Hepatocyte (in vitro differentiated cells): Measurements from ENCODE around the gene CHST11. TPM values are rescaled to one million over a fixed set of nuclear protein-coding genes. Genes with fewer than 3 reads are reported as not detected.

Experiments
- DNase-seq: peaks from one replicate; pipeline ENCODE4 v3.0.0-alpha.2; 2016; ENCODE audit warnings: low spot score
- H2AFZ ChIP-seq: fragments of 200-600 bp; sonication (generic); 2 replicates; pipeline ENCODE4 v1.6.0; 2016; ENCODE audit warnings: antibody characterized with exemption, mild to moderate bottlenecking
- H3K27ac ChIP-seq: fragments of 200-600 bp; sonication (generic); 2 replicates; pipeline ENCODE4 v1.5.1; 2016; ENCODE audit warnings: mild to moderate bottlenecking
- H3K27me3 ChIP-seq: fragments of 200-600 bp; sonication (generic); 2 replicates; pipeline ENCODE4 v1.6.1; 2016
- H3K36me3 ChIP-seq: fragments of 200-600 bp; sonication (generic); replicated peaks from 2 replicates; pipeline ENCODE4 v1.5.1; 2016; ENCODE audit warnings: low read depth; ENCODE audit not compliant: insufficient read depth
- H3K4me1 ChIP-seq: fragments of 200-600 bp; sonication (generic); 2 replicates; pipeline ENCODE4 v1.5.1; 2016; ENCODE audit warnings: mild to moderate bottlenecking, moderate library complexity; ENCODE audit not compliant: insufficient read depth
- H3K4me2 ChIP-seq: fragments of 200-600 bp; sonication (generic); 2 replicates; pipeline ENCODE4 v1.6.0; 2016
- H3K4me3 ChIP-seq: fragments of 200-600 bp; sonication (generic); 2 replicates; pipeline ENCODE4 v1.5.1; 2016; ENCODE audit warnings: mild to moderate bottlenecking
- H3K79me2 ChIP-seq: fragments of 200-600 bp; sonication (generic); 2 replicates; pipeline ENCODE4 v1.6.0; 2017; ENCODE audit warnings: mild to moderate bottlenecking
- H3K9me2 ChIP-seq: fragments of 200-600 bp; sonication (generic); replicated peaks from 2 replicates; pipeline ENCODE4 v1.6.0; 2017; ENCODE audit warnings: mild to moderate bottlenecking; ENCODE audit not compliant: insufficient read depth
- H3K9me3 ChIP-seq: fragments of 200-600 bp; sonication (generic); 2 replicates; pipeline ENCODE4 v1.5.1; 2016; ENCODE audit warnings: low read depth, mild to moderate bottlenecking
- H4K20me1 ChIP-seq: fragments of 200-600 bp; sonication (generic); 2 replicates; pipeline ENCODE4 v1.6.0; 2016; ENCODE audit warnings: mild to moderate bottlenecking; ENCODE audit not compliant: insufficient read depth, poor library complexity, severe bottlenecking
- CTCF ChIP-seq: fragments of 200-600 bp; sonication (generic); IDR thresholded peaks from 2 replicates; pipeline ENCODE4 v1.5.1; 2016; ENCODE audit warnings: antibody characterized with exemption, mild to moderate bottlenecking; ENCODE audit not compliant: poor library complexity
- EZH2 ChIP-seq: fragments of 200-600 bp; sonication (generic); IDR thresholded peaks from 2 replicates; pipeline ENCODE4 v1.6.1; 2016; ENCODE audit warnings: antibody characterized with exemption, mild to moderate bottlenecking, borderline replicate concordance
- EZH2phosphoT487 ChIP-seq: fragments of 200-600 bp; sonication (generic); IDR thresholded peaks from one replicate; pipeline ENCODE4 v1.6.1; 2018; ENCODE audit warnings: antibody characterized with exemption, mild to moderate bottlenecking, low read depth, moderate library complexity; ENCODE audit not compliant: unreplicated experiment, severe bottlenecking
- WGBS: methylation state at CpG from one replicate; pipeline ENCODE4 v1.1.6; 2016; ENCODE audit warnings: low lambda C conversion rate; ENCODE audit errors: missing lambda C conversion rate; 5-methylcytosine and 5-hydroxymethylcytosine counted together
- polyA plus RNA-seq: library from polyadenylated mRNA; unstranded; fragments of >200 nt; fragmentation: Nextera tagmentation; extraction: Ambion mirVana; gene quantifications from 2 replicates; pipeline ENCODE4 v1.2.1, GENCODE V29; 2016
- total RNA-seq: library from RNA; depleted of rRNA; stranded (reverse); fragments of >200 nt; gene quantifications from 2 replicates; pipeline ENCODE4 v1.2.3, GENCODE V29; 2014

Gene CHST11
- total and polyA plus RNA-seq, 2 experiments from 2014 or later: 5.2 to 8.9 TPM

- no peaks in the 10 kb centered on the region for H3K36me3 ChIP-seq
- no peaks in the 10 kb centered on the region for H3K27me3 ChIP-seq
- no peak for DNase-seq
- no peak overlapping the region for H2AFZ ChIP-seq
- no peak overlapping the region for H3K27ac ChIP-seq
- TF ChIP-seq EZH2 (no peak), CTCF (no peak), EZH2phosphoT487 (no peak)
- no peaks in the 10 kb centered on the region for H3K4me1 ChIP-seq
- H3K79me2 ChIP-seq: no peaks in the 10 kb centered on the region
- H3K9me2 ChIP-seq: no peaks in the 10 kb centered on the region
- 58% methylated on average over 6 of the region's 6 CpGs for WGBS
- H3K4me2 ChIP-seq: no peak overlapping the region
- H3K9me3 ChIP-seq: no peaks in the 10 kb centered on the region
- H3K4me3 ChIP-seq: no peak overlapping the region
- no peaks in the 10 kb centered on the region for H4K20me1 ChIP-seq
Observed at GRCh38 chr12:104630230-104630670, 173.5 kb downstream of the CHST11 start.

DNA sequence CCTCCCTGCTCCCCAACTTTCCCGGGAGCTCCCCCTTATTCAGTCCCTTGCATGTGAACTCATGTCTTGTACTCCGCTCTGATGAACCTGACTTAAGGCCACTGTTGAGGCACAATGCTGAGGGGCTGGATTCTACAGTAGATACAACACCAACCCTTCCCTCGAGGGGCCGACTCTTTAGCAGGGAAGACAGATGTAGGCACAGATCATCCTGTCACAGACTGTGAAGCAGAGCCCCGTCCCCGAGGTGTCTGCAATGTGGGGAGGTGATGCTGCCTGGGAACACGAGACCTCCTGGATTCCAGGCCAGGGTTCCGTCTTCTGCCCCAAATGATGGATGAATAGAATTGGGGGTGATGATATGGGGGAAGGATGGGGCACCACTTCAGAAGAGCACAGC is 175.1 kb downstream of the CHST11 start:
- TF ChIP-seq CTCF: no peak
- no peak for TF ChIP-seq EZH2
- no peak for TF ChIP-seq EZH2phosphoT487
- H3K4me3 ChIP-seq: no peak overlapping the region
- no peak overlapping the region for H3K4me2 ChIP-seq
- no peaks in the 10 kb centered on the region for H3K27me3 ChIP-seq
- DNase-seq: no peak
- no peak overlapping the region for H2AFZ ChIP-seq
- no peaks in the 10 kb centered on the region for H3K9me3 ChIP-seq
- no peak overlapping the region for H3K27ac ChIP-seq
- no peaks in the 10 kb centered on the region for H3K9me2 ChIP-seq
- H3K4me1 ChIP-seq: no peaks in the 10 kb centered on the region
- no peaks in the 10 kb centered on the region for H3K36me3 ChIP-seq
- WGBS: 91% methylated on average over 8 of the region's 8 CpGs
- H3K79me2 ChIP-seq: no peaks in the 10 kb centered on the region
- no peaks in the 10 kb centered on the region for H4K20me1 ChIP-seq

DNA sequence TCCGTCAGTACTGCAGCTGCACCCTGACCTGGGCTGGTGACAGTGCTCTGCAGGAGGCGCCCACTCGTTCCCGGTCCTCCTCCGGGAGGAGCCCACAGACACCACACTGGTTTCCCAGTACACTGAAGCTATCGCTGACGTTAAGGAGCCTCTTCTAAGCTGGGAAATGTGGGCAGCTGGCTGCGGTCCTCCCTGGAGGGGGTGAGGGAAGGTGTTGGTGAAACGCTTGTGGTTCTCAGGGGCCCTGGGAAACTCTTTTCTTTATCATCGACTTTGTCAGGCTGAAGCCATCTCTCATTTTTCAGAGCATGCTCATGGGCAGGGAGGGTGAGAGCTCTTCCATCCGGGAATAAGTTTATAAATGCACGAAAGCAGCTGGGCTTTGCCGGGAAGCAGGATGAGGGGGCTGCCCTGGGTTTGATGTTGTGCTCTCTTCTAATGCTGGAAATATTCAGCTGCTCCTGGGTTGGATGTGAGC is 176.0 kb downstream of the CHST11 start:
- TF ChIP-seq EZH2phosphoT487: no peak
- TF ChIP-seq EZH2: no peak
- no peak for TF ChIP-seq CTCF
- DNase-seq: no peak
- H3K79me2 ChIP-seq: no peaks in the 10 kb centered on the region
- no peak overlapping the region for H3K4me3 ChIP-seq
- no peaks in the 10 kb centered on the region for H3K9me3 ChIP-seq
- whole genome bisulfite sequencing: 66% methylated on average over 13 of the region's 13 CpGs
- no peak overlapping the region for H2AFZ ChIP-seq
- H3K9me2 ChIP-seq: no peaks in the 10 kb centered on the region
- no peak overlapping the region for H3K4me2 ChIP-seq
- no peaks in the 10 kb centered on the region for H3K4me1 ChIP-seq
- no peaks in the 10 kb centered on the region for H4K20me1 ChIP-seq
- no peaks in the 10 kb centered on the region for H3K27me3 ChIP-seq
- H3K36me3 ChIP-seq: no peaks in the 10 kb centered on the region
- H3K27ac ChIP-seq: no peak overlapping the region

DNA sequence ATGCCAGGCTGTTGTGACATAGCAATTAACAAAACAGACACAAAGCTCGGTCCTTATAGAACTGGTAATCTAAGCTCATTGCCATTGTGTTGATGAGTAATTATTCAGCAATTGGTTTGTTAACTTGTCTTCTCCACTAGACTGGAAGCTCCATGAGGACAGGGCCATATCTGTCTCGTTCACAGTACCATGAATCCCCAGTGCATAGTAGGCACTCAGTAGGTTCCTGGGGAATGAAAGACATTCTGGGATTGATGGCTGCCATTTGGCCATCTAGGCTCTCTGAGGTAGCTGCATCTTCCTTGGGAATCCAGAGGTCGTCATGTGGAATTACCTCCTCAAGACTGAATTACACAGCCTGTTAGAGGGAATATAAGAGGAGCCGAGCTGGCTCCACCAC is 177.3 kb downstream of the CHST11 start:
- Histone ChIP-seq H2AFZ (no peak overlapping the region), H3K9me3 (no peaks in the 10 kb centered on the region), H3K27me3 (no peaks in the 10 kb centered on the region), H3K79me2 (no peaks in the 10 kb centered on the region), H3K4me1 (no peaks in the 10 kb centered on the region), H3K36me3 (no peaks in the 10 kb centered on the region), H3K27ac (no peak overlapping the region), H3K9me2 (no peaks in the 10 kb centered on the region), H3K4me3 (no peak overlapping the region), H4K20me1 (no peaks in the 10 kb centered on the region), H3K4me2 (no peak overlapping the region)
- no peak for DNase-seq
- TF ChIP-seq EZH2: no peak
- 95% methylated on average over 4 of the region's 4 CpGs for WGBS
